DLD1 (cell line): ENCODE measurements around the gene GLB1L2.

Experiments
- in situ Hi-C: cut with HindIII; loops from 2 replicates; pipeline ENCODE4 v1.10.0; 2017; ENCODE audit warnings: low sequenced_read_pairs

Gene GLB1L2

GRCh38 chr11:134417871-134418840, 86.4 kb downstream of the GLB1L2 start:
- in situ Hi-C loops = no loop called here

- in situ Hi-C loops = no loop called here
Observed at GRCh38 chr11:134423106-134423505, 91.3 kb downstream of the GLB1L2 start.

GRCh38 chr11:134425413-134425812, 93.6 kb downstream of the GLB1L2 start:
- in situ Hi-C loops = no loop called here
